Prostate gland (tissue), 2 donors: ENCODE measurements around the gene TMEM107. TPM values are rescaled to one million over a fixed set of nuclear protein-coding genes. Genes with fewer than 3 reads are reported as not detected.
A peak's percentile ranks its signal among the peaks of the same experiment; 100 is the strongest.

Experiments
- DNase-seq: peaks from one replicate; pipeline ENCODE4 v3.0.0-alpha.2; 2019; ENCODE audit warnings: low spot score
- H3K27ac ChIP-seq, 2 donors: fragments of 200-600 bp; sonication (generic); 2 replicates each; pipeline ENCODE4 v1.5.1; 2017 to 2019
- H3K27me3 ChIP-seq: fragments of 200-600 bp; sonication (generic); replicated peaks from 2 replicates; pipeline ENCODE4 v1.5.1; 2019; ENCODE audit not compliant: insufficient read depth
- H3K36me3 ChIP-seq, 2 donors: fragments of 200-600 bp; sonication (generic); 1 replicate in 1 of 2; 2 replicates in 1 of 2; pipeline versions ENCODE4 v1.5.1 to v1.8.1; 2017 to 2019
- H3K4me1 ChIP-seq: fragments of 200-600 bp; sonication (generic); replicated peaks from 2 replicates; pipeline ENCODE4 v1.5.1; 2019
- H3K4me3 ChIP-seq, 2 donors: fragments of 200-600 bp; sonication (generic); 2 replicates each; pipeline ENCODE4 v1.5.1; 2017 to 2019
- H3K9me3 ChIP-seq: fragments of 200-600 bp; sonication (generic); 2 replicates; pipeline ENCODE4 v1.5.1; 2017
- CTCF ChIP-seq, 4 experiments: fragments of 200-600 bp in 2 of 4; fragments of 450-650 bp in 2 of 4; sonication (generic) in 2 of 4; IDR thresholded peaks; 1 replicate in 3 of 4; 2 replicates in 1 of 4; pipeline ENCODE4 v1.5.1; 2016 to 2019; ENCODE audit warnings: antibody characterized with exemption in 4 of 4, mild to moderate bottlenecking in 2 of 4, moderate library complexity in 2 of 4
- POLR2A ChIP-seq: fragments of 450-650 bp; IDR thresholded peaks from one replicate; pipeline ENCODE4 v1.6.1; 2016; ENCODE audit warnings: antibody characterized with exemption, mild to moderate bottlenecking
- POLR2AphosphoS5 ChIP-seq: sonication (generic); formaldehyde crosslinking; IDR thresholded peaks from one replicate; pipeline ENCODE4 v1.6.1; 2017; ENCODE audit warnings: antibody characterized with exemption
- WGBS: methylation state at CpG from one replicate; pipeline ENCODE4 v1.1.5; 2018; 5-methylcytosine and 5-hydroxymethylcytosine counted together
- intact Hi-C: fragments of 100-400 bp; cut with DNase I; formaldehyde crosslinking; loops from one replicate; pipeline ENCODE4 v1.14.2; 2022
- total RNA-seq, 2 donors: library from RNA; depleted of rRNA; stranded (reverse); fragments of >200 nt; gene quantifications; one replicate each; pipeline ENCODE4 v1.1.0, GENCODE V29; 2016

TMEM107 gene
- total RNA-seq, 2 donors from 2014 or later: 8.6 to 13.9 TPM

- peak overlapping the region; percentile 2 to 13 for H3K27ac ChIP-seq
- WGBS: 86% methylated on average over 14 of the region's 15 CpGs
- no peaks in the 10 kb centered on the region for H3K9me3 ChIP-seq
Observed at GRCh38 chr17:8142887-8143580, 33.1 kb downstream of the TMEM107 start.

GRCh38 chr17:8142158-8142886 lies 33.9 kb downstream of the TMEM107 start:
- H3K27ac ChIP-seq: peak overlapping the region in 1 of 2 donors; percentile 2
- WGBS: 88% methylated on average over 15 of the region's 23 CpGs
- intact Hi-C loops: no loop called here
- H3K36me3 ChIP-seq: peaks cover 55 to 69% of the 10 kb centered on the region in 2 donors
- H3K4me3 ChIP-seq: no peak overlapping the region
- TF ChIP-seq CTCF (IDR thresholded peaks at IDR 0.05) (no peak), POLR2AphosphoS5 (no peak), POLR2A (no peak)
- no peaks in the 10 kb centered on the region for H3K27me3 ChIP-seq
- no peaks in the 10 kb centered on the region for H3K4me1 ChIP-seq
- DNase-seq: no peak
- H3K9me3 ChIP-seq: no peaks in the 10 kb centered on the region

More at GRCh38 chr17:8142887-8143580, 33.1 kb downstream of the TMEM107 start:
- Histone ChIP-seq H3K27me3 (no peaks in the 10 kb centered on the region), H3K4me1 (no peaks in the 10 kb centered on the region), H3K36me3 (peaks cover 62 to 76% of the 10 kb centered on the region in 2 donors), H3K4me3 (no peak overlapping the region)
- DNase-seq: no peak
- intact Hi-C loops: no loop called here
- no peak for TF ChIP-seq POLR2A
- TF ChIP-seq CTCF (IDR thresholded peaks at IDR 0.05): no peak
- TF ChIP-seq POLR2AphosphoS5: no peak

- no peak for DNase-seq
- H3K27ac ChIP-seq: no peak overlapping the region
- no peak overlapping the region for H3K4me3 ChIP-seq
- WGBS: 92% methylated on average over 11 of the region's 11 CpGs
- no peaks in the 10 kb centered on the region for H3K27me3 ChIP-seq
- H3K9me3 ChIP-seq: no peaks in the 10 kb centered on the region
- H3K4me1 ChIP-seq: no peaks in the 10 kb centered on the region
- intact Hi-C loops: no loop called here
- TF ChIP-seq POLR2A (no peak), CTCF (IDR thresholded peaks at IDR 0.05) (no peak), POLR2AphosphoS5 (no peak)
- peaks cover 49 to 64% of the 10 kb centered on the region in 2 donors for H3K36me3 ChIP-seq
Observed at GRCh38 chr17:8141741-8142140, 34.4 kb downstream of the TMEM107 start.

GRCh38 chr17:8141045-8141444 lies 35.1 kb downstream of the TMEM107 start:
- WGBS: 94% methylated on average over 7 of the region's 7 CpGs
- H3K36me3 ChIP-seq: peaks cover 42 to 57% of the 10 kb centered on the region in 2 donors
- H3K27ac ChIP-seq: peak overlapping the region; percentile 23 to 94
- no peak overlapping the region for H3K4me3 ChIP-seq
- DNase-seq: no peak
- no peaks in the 10 kb centered on the region for H3K4me1 ChIP-seq
- no peaks in the 10 kb centered on the region for H3K9me3 ChIP-seq
- intact Hi-C loops: no loop called here
- TF ChIP-seq POLR2A: no peak
- no peak for TF ChIP-seq CTCF (IDR thresholded peaks at IDR 0.05)
- TF ChIP-seq POLR2AphosphoS5: no peak
- no peaks in the 10 kb centered on the region for H3K27me3 ChIP-seq
